ENCODE data around the gene GOLGA8K.
"Not testable (repeated sequence)": the region's sequence is repeated elsewhere in the genome, so short reads cannot be mapped to it uniquely, and the experiment has no call there.

DNA sequence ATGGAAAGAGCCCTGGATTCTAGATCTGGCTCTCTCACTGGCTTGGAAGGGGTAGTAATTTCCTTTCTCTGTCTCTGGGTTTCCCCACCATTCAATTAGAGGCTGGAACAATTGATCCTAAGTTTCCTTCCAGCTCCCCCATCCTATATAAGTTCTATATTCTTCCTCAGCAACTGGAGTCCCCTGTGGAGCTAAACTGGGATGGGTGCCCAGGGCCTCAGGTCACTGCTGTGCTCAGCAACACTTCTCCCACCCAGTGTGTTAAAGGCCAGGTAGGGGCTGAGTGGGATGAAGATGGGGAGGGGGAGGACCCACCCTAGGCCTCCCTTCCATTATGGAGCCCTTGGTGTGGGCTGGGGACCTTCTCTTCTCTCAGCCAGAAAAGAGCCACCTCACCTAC is 46.2 kb downstream of the GOLGA8K start:
- TF ChIP-seq, protein P1, sequence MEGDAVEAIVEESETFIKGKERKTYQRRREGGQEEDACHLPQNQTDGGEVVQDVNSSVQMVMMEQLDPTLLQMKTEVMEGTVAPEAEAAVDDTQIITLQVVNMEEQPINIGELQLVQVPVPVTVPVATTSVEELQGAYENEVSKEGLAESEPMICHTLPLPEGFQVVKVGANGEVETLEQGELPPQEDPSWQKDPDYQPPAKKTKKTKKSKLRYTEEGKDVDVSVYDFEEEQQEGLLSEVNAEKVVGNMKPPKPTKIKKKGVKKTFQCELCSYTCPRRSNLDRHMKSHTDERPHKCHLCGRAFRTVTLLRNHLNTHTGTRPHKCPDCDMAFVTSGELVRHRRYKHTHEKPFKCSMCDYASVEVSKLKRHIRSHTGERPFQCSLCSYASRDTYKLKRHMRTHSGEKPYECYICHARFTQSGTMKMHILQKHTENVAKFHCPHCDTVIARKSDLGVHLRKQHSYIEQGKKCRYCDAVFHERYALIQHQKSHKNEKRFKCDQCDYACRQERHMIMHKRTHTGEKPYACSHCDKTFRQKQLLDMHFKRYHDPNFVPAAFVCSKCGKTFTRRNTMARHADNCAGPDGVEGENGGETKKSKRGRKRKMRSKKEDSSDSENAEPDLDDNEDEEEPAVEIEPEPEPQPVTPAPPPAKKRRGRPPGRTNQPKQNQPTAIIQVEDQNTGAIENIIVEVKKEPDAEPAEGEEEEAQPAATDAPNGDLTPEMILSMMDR (IDR thresholded peaks at IDR 0.05; ENCODE audit: low read depth, low read length, missing input control), result not testable (repeated sequence)
- TF ChIP-seq, protein P2, sequence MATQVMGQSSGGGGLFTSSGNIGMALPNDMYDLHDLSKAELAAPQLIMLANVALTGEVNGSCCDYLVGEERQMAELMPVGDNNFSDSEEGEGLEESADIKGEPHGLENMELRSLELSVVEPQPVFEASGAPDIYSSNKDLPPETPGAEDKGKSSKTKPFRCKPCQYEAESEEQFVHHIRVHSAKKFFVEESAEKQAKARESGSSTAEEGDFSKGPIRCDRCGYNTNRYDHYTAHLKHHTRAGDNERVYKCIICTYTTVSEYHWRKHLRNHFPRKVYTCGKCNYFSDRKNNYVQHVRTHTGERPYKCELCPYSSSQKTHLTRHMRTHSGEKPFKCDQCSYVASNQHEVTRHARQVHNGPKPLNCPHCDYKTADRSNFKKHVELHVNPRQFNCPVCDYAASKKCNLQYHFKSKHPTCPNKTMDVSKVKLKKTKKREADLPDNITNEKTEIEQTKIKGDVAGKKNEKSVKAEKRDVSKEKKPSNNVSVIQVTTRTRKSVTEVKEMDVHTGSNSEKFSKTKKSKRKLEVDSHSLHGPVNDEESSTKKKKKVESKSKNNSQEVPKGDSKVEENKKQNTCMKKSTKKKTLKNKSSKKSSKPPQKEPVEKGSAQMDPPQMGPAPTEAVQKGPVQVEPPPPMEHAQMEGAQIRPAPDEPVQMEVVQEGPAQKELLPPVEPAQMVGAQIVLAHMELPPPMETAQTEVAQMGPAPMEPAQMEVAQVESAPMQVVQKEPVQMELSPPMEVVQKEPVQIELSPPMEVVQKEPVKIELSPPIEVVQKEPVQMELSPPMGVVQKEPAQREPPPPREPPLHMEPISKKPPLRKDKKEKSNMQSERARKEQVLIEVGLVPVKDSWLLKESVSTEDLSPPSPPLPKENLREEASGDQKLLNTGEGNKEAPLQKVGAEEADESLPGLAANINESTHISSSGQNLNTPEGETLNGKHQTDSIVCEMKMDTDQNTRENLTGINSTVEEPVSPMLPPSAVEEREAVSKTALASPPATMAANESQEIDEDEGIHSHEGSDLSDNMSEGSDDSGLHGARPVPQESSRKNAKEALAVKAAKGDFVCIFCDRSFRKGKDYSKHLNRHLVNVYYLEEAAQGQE (IDR thresholded peaks at IDR 0.05), result not testable (repeated sequence)
- not testable (repeated sequence) for TF ChIP-seq EGR1 (IDR thresholded peaks at IDR 0.05; ENCODE audit: low read depth in 2 of 2); GABPA (IDR thresholded peaks at IDR 0.05 in 1 of 2, conservative IDR thresholded peaks at IDR 0.05 in 1 of 2); RXRA (IDR thresholded peaks at IDR 0.05); TAF1 (conservative IDR thresholded peaks at IDR 0.05); RAD21 (IDR thresholded peaks at IDR 0.05)
- TF ChIP-seq, protein P3, sequence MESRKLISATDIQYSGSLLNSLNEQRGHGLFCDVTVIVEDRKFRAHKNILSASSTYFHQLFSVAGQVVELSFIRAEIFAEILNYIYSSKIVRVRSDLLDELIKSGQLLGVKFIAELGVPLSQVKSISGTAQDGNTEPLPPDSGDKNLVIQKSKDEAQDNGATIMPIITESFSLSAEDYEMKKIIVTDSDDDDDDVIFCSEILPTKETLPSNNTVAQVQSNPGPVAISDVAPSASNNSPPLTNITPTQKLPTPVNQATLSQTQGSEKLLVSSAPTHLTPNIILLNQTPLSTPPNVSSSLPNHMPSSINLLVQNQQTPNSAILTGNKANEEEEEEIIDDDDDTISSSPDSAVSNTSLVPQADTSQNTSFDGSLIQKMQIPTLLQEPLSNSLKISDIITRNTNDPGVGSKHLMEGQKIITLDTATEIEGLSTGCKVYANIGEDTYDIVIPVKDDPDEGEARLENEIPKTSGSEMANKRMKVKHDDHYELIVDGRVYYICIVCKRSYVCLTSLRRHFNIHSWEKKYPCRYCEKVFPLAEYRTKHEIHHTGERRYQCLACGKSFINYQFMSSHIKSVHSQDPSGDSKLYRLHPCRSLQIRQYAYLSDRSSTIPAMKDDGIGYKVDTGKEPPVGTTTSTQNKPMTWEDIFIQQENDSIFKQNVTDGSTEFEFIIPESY (IDR thresholded peaks at IDR 0.05), result not testable (repeated sequence)
- TF ChIP-seq, protein P4, sequence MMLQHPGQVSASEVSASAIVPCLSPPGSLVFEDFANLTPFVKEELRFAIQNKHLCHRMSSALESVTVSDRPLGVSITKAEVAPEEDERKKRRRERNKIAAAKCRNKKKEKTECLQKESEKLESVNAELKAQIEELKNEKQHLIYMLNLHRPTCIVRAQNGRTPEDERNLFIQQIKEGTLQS (IDR thresholded peaks at IDR 0.05), result not testable (repeated sequence)
- TF ChIP-seq, protein P5, sequence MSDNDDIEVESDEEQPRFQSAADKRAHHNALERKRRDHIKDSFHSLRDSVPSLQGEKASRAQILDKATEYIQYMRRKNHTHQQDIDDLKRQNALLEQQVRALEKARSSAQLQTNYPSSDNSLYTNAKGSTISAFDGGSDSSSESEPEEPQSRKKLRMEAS (IDR thresholded peaks at IDR 0.05), result not testable (repeated sequence)
